Fibroblast of villous mesenchyme (primary cell): ENCODE data around the gene SLCO1C1. TPM values are rescaled to one million over a fixed set of nuclear protein-coding genes. Genes with fewer than 3 reads are reported as not detected.
A peak's percentile ranks its signal among the peaks of the same experiment; 100 is the strongest.

Source experiments
- DNase-seq: peaks from one replicate; pipeline ENCODE4 v3.0.0-alpha.2; 2010; ENCODE audit warnings: low read depth
- H3K4me3 ChIP-seq: 2 replicates; pipeline ENCODE4 v1.5.1; 2011; ENCODE audit warnings: low read depth, mild to moderate bottlenecking, low read length
- total RNA-seq: library from RNA; depleted of rRNA; stranded (reverse); fragments of >200 nt; gene quantifications from 2 replicates; pipeline ENCODE4 v1.2.3, GENCODE V29; 2012
- TF ChIP-seq, protein P1 (sequence below): IDR thresholded peaks from 2 replicates; pipeline ENCODE4 v1.5.1; 2012; ENCODE audit warnings: low read depth, mild to moderate bottlenecking, low read length; ENCODE audit not compliant: insufficient read depth

SLCO1C1 gene, protein sequence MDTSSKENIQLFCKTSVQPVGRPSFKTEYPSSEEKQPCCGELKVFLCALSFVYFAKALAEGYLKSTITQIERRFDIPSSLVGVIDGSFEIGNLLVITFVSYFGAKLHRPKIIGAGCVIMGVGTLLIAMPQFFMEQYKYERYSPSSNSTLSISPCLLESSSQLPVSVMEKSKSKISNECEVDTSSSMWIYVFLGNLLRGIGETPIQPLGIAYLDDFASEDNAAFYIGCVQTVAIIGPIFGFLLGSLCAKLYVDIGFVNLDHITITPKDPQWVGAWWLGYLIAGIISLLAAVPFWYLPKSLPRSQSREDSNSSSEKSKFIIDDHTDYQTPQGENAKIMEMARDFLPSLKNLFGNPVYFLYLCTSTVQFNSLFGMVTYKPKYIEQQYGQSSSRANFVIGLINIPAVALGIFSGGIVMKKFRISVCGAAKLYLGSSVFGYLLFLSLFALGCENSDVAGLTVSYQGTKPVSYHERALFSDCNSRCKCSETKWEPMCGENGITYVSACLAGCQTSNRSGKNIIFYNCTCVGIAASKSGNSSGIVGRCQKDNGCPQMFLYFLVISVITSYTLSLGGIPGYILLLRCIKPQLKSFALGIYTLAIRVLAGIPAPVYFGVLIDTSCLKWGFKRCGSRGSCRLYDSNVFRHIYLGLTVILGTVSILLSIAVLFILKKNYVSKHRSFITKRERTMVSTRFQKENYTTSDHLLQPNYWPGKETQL
- total RNA-seq, result under 0.01 and 0.32 TPM in 2 replicates

DNA sequence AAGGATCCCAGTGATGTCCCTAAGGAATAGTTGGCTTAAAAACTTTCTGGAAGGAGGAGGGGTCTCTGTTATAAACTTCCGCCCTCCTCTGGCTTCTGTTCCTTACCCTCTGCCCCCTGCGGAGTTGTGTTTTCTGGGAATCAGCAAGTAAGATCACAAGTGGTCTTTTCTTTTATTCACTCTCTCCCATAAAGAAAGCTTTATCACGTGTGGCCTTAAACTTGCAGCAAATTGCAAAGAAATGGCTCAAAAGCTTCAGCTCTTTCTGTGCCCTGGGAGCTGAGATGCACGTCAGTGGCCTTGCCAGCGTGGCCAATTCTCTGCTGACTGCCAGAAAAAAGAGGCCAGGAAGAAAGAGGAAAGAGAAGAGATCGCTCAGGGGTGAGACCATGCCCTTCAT, at the start of gene SLCO1C1:
Gene SLCO1C1 (plus strand): TSS at position 101 of the 400 bp plus-strand sequence. CDS start 4,245 bp downstream, outside the sequence.
- TF ChIP-seq, protein P1, sequence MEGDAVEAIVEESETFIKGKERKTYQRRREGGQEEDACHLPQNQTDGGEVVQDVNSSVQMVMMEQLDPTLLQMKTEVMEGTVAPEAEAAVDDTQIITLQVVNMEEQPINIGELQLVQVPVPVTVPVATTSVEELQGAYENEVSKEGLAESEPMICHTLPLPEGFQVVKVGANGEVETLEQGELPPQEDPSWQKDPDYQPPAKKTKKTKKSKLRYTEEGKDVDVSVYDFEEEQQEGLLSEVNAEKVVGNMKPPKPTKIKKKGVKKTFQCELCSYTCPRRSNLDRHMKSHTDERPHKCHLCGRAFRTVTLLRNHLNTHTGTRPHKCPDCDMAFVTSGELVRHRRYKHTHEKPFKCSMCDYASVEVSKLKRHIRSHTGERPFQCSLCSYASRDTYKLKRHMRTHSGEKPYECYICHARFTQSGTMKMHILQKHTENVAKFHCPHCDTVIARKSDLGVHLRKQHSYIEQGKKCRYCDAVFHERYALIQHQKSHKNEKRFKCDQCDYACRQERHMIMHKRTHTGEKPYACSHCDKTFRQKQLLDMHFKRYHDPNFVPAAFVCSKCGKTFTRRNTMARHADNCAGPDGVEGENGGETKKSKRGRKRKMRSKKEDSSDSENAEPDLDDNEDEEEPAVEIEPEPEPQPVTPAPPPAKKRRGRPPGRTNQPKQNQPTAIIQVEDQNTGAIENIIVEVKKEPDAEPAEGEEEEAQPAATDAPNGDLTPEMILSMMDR, result no peak
- no peak within 1 kb of the TSS for H3K4me3 ChIP-seq
- DNase-seq, result no peak

DNA sequence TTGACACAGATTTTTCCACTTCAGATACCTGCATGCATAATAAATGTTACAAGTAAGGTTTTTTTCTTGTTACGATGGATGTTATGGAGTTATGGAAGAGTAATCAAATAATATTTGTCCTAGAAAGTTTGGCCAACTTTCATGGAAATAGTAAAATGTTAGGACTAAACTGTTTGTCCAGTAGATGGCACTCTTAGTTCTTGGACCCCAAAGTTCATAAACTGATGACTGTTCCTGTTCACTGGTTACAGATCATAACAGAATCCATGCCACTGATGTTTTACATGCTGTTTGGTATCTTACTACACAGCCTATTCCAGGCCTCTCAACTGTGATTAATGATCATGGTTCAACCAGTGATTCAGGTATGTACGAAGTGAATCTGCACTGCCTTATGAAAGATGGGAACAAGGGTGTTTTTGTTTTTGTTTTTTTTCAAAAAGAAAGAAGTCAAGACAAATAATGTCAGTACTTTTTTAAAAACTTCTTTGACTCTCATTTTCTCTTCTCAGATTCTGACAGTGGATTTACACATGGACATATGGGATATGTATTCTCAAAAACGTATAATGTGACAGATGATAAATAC, 48.8 kb upstream of the SLCO1C1 start:
- TF ChIP-seq, protein P1, result peak; percentile 66
- no peak overlapping the region for H3K4me3 ChIP-seq
- peak; percentile 40 for DNase-seq

DNA sequence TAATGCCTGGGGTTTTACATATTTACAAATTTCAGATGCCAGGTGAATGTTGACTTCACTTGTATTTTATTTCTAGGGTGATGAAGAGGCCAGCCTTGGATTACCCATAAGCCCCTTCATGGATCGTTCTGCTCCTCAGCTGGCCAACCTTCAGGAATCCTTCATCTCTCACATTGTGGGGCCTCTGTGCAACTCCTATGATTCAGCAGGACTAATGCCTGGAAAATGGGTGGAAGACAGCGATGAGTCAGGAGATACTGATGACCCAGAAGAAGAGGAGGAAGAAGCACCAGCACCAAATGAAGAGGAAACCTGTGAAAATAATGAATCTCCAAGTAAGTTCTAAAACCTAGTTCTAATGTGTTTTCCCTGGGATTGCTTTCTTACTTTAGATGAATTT, 41.3 kb upstream of the SLCO1C1 start:
- DNase-seq, result no peak
- TF ChIP-seq, protein P1, result no peak

DNA sequence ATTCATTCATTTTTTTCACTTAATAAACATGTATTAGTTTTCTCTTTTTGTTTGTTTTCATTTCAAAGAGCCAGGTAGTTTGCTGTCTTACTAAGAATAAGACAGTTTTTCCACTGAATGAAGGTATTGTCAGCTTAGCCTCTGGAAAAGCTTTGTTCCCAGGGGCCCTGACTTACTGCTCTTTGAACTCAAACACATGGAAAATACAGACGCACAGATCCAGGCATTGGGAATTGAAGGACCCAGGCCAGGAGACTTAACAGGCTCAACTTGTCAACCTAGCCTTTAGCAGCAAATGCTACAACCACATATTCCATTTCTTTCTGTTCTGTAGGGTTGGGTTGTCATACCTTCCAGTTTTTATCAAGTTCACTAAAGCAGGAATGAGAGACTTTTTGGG, 38.5 kb upstream of the SLCO1C1 start:
- TF ChIP-seq, protein P1, result no peak
- DNase-seq, result no peak

More for the DNA sequence above, 41.3 kb upstream of the SLCO1C1 start:
- no peak overlapping the region for H3K4me3 ChIP-seq

DNA sequence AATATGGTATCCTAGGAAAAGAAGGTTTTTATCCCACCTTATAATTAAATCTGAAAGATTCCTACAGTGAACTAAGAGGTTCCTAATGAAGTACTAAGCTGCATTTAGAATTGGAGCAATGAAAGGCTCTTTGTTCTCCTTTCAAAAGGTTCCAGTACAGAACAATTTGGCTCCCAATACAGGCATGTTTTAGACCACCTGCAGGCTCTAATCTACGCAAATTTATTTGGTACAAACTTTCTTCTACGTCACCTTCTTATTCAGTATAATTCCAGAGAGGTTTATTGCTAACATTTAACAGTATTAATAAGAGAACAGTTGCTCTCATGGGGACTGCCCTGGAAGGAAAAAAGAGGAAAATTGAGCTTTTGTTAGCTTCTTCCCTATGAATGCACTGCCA, 37.6 kb upstream of the SLCO1C1 start:
- no peak overlapping the region for H3K4me3 ChIP-seq
- no peak for DNase-seq
- TF ChIP-seq, protein P1, result no peak

More for the DNA sequence above, 38.5 kb upstream of the SLCO1C1 start:
- H3K4me3 ChIP-seq, result no peak overlapping the region

DNA sequence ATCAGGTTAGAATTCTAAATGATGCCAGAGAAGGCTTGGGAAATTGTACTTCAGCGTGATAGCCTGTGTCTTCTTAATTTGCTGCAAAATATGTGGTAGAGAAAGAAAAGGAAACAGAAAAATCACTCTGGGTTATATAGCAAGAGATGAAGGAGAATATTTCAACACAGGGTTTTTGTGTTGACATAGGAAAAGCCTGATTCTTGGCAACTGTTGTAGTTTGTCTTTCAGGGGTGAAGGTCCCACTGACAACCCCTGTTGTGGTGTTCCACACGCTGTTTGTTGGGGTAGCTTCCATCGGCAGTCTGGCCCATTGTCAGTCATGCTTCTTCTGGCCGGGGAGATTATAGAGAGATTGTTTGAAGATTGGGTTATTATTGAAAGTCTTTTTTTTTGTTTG, 13.8 kb upstream of the SLCO1C1 start:
- no peak for DNase-seq
- TF ChIP-seq, protein P1, result no peak
- no peak overlapping the region for H3K4me3 ChIP-seq
